Duodenal mucosa (tissue), 2 donors: Measurements from ENCODE around the gene ILK.

Experiments
- H3K27ac ChIP-seq: one replicate; pipeline ENCODE4 v1.7.0; 2013; ENCODE audit warnings: low read depth, low read length
- H3K27me3 ChIP-seq, 2 donors: one replicate each; pipeline ENCODE4 v1.7.0; 2013; ENCODE audit warnings: low read length in 2 of 2, control low read depth in 1 of 2; ENCODE audit not compliant: insufficient read depth in 2 of 2, control insufficient read depth in 1 of 2
- H3K36me3 ChIP-seq, 2 donors: one replicate each; pipeline ENCODE4 v1.7.0; 2013; ENCODE audit warnings: low read length in 2 of 2, control low read depth in 1 of 2; ENCODE audit not compliant: insufficient read depth in 2 of 2, control insufficient read depth in 1 of 2
- H3K4me1 ChIP-seq, 2 donors: one replicate each; pipeline ENCODE4 v1.7.0; 2013; ENCODE audit warnings: low read length in 2 of 2, control low read depth in 1 of 2; ENCODE audit not compliant: insufficient read depth in 2 of 2, control insufficient read depth in 1 of 2
- H3K4me3 ChIP-seq, 2 donors: one replicate each; pipeline ENCODE4 v1.7.0; 2013; ENCODE audit warnings: low read length in 2 of 2, low read depth in 1 of 2
- H3K9ac ChIP-seq, 2 donors: one replicate each; pipeline ENCODE4 v1.7.0; 2013; ENCODE audit warnings: low read length in 2 of 2, low read depth in 1 of 2
- H3K9me3 ChIP-seq, 2 donors: one replicate each; pipeline ENCODE4 v1.7.0; 2013; ENCODE audit warnings: low read length in 2 of 2, control low read depth in 1 of 2; ENCODE audit not compliant: control insufficient read depth in 1 of 2

Gene ILK

DNA sequence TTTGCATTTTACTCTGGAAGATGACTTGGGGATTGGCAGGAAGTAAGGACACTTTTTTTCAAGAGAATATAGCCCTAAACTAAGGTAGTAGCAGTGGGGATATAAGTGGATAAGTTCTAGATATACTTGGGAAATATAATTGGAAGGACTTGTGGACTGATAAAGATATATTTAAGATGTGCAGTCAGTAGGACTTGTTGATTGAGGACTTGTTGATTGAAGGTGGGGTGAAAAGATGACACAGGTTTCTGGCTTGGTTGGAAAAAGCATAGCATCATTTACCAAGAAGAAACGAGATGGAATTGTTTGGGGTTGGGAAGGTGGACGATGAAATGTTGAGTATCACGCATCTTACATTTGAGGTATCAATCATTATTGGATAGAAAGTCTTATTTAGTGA is 9.9 kb downstream of the ILK start:
- peaks cover 47 to 59% of the 10 kb centered on the region in 2 donors for H3K36me3 ChIP-seq
- H3K9me3 ChIP-seq, result no peaks in the 10 kb centered on the region
- H3K27ac ChIP-seq, result peak overlapping the region; percentile 99
- H3K4me3 ChIP-seq, result peak overlapping the region in 1 of 2 donors; percentile 88
- H3K27me3 ChIP-seq, result no peaks in the 10 kb centered on the region
- peaks cover 35 to 44% of the 10 kb centered on the region in 2 donors for H3K4me1 ChIP-seq
- H3K9ac ChIP-seq, result peak overlapping the region in 1 of 2 donors; percentile 98

DNA sequence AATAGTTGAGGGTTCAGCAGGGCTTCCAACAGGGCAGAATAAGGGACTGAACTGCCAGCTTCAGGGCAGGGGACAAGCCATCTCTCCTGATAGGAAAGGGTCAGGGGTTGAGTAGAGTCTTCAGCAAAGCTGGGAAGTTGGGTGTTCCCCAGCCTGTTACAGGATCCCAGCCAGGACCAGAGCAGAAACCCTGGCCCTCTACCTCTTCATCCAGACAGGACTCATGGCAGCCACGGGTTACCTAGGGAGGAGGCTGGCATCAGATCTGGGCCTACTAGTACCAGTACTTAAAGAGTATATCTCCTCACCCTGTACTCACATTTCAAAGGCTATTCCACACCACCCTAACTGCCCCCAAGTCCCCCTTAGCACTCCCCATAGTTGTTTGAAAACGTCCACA is 10.9 kb downstream of the ILK start:
- Histone ChIP-seq H3K36me3 (peaks cover 38 to 49% of the 10 kb centered on the region in 2 donors), H3K4me1 (peaks cover 35 to 42% of the 10 kb centered on the region in 2 donors), H3K9me3 (no peaks in the 10 kb centered on the region), H3K27me3 (no peaks in the 10 kb centered on the region), H3K4me3 (no peak overlapping the region), H3K27ac (no peak overlapping the region), H3K9ac (no peak overlapping the region)

DNA sequence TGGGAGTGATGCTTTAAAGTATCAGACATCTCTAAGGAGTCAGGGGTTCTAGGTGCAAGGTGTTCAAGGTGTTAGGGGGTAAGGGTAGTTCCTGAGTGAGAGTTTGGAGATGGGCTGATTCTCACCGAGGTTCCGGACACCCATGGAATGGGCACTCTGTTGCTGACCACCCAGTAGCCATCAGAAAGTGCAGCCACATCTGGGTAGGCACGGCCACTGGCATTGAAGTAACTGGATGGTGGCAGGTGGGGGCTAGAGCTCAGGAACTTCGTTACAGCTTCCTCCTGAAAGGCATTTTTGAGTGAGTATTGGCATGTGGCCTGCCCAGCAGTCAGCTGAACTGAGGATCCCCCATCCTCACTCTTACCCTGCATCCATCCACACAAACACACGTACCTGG is 11.5 kb downstream of the ILK start:
- Histone ChIP-seq H3K9me3 (no peaks in the 10 kb centered on the region), H3K36me3 (peaks cover 32 to 43% of the 10 kb centered on the region in 2 donors), H3K4me1 (peaks cover 38 to 42% of the 10 kb centered on the region in 2 donors), H3K9ac (no peak overlapping the region), H3K4me3 (no peak overlapping the region), H3K27me3 (no peaks in the 10 kb centered on the region), H3K27ac (no peak overlapping the region)

DNA sequence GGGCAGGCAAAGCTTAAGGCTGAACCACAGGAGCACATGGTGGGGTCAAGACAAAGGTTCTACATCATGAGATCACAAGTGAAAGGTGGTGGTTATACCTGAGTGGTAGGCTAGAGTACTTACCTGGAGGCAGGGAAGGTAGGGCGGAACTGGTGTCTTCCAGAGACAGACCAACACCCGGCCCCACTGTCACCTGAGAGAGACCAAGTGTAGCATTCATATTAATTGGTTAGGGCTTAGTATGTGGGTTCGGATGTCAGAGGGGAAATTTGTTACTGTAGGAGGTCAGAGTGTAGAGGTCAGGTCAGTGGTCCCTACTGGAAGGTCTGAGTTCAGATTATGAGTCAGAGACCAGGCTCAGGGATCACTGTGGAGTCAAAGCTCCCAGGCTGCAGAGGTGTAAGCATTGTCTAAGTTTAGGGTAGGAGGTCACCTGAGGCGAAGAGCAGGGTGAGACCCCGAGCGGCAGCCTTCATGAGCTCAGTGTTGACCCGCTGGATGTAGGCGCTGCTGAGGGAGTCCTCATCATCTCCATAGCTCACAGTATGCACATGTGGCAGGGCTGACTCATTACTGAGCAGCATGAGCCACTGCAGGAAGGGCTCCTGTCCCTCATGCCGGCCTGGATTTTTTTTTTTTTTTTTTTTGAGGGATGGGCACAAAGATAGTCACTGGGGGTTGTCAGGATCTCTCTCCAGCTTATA is 12.5 kb downstream of the ILK start:
- H3K4me3 ChIP-seq, result no peak overlapping the region
- H3K4me1 ChIP-seq, result peaks cover 33 to 35% of the 10 kb centered on the region in 2 donors
- H3K27me3 ChIP-seq, result no peaks in the 10 kb centered on the region
- no peak overlapping the region for H3K27ac ChIP-seq
- peaks cover 23 to 34% of the 10 kb centered on the region in 2 donors for H3K36me3 ChIP-seq
- no peaks in the 10 kb centered on the region for H3K9me3 ChIP-seq
- no peak overlapping the region for H3K9ac ChIP-seq

DNA sequence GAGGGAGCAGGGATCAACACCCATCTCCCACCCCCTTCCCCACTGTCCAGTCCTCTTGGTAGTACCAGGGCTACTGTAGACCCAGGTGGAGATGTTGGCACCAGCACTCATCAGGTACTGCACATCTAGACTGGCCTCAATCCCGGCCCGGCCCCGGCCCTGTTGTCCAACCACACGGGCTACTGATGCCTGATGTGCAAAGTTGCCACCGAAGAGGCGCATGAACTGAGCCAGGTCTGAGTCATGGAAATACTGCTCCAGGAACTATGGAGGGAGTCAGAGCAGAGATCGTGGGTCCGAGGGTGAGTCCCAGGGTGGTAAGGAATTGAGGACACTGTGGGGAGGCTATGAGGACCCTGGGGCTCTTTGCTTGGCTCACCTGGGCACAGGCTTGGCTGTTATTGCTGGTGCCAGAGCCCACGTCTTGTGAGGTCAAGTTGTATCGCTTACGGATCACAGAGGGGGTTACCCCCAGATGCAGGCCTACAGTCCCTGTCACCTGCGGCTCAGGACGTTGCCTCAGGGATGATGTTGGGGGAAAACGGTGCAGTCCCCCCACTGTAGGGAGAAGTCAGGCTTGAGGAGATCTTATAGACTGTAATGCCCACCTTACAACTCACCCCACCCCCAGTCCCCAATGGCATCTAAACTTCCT is 13.1 kb downstream of the ILK start:
- no peak overlapping the region for H3K27ac ChIP-seq
- H3K27me3 ChIP-seq, result no peaks in the 10 kb centered on the region
- H3K4me3 ChIP-seq, result no peak overlapping the region
- no peak overlapping the region for H3K9ac ChIP-seq
- H3K4me1 ChIP-seq, result peaks cover 28 to 29% of the 10 kb centered on the region in 2 donors
- H3K9me3 ChIP-seq, result no peaks in the 10 kb centered on the region
- H3K36me3 ChIP-seq, result peaks cover 20 to 30% of the 10 kb centered on the region in 2 donors

DNA sequence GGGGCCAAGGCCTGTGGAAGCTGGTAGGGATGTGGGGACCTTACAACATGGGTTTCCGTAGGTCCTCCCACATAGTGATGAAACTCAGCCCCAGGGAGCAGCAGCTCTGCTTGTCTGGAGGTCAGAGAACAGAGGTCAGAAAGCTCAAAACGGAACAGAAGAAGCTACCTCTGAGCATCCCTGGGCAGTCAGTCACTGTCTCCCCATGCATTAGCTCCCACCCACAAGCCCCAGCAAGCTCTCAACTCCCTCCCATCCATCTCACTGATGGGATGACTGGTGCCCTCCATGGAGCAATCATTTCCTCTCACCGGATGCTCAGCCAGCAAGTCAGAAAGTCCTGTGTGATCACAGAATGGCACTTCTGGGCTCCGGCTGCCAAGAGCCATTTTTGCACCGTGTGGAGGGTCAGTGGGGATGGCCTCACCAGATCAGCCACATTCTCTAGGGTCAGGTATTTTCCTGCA is 13.8 kb downstream of the ILK start:
- Histone ChIP-seq H3K9me3 (no peaks in the 10 kb centered on the region), H3K9ac (peak overlapping the region in 1 of 2 donors; percentile 20), H3K4me1 (peaks cover 27 to 29% of the 10 kb centered on the region in 2 donors), H3K27ac (no peak overlapping the region), H3K36me3 (peaks cover 20 to 30% of the 10 kb centered on the region in 2 donors), H3K4me3 (peak overlapping the region; percentile 94 to 96), H3K27me3 (no peaks in the 10 kb centered on the region)

DNA sequence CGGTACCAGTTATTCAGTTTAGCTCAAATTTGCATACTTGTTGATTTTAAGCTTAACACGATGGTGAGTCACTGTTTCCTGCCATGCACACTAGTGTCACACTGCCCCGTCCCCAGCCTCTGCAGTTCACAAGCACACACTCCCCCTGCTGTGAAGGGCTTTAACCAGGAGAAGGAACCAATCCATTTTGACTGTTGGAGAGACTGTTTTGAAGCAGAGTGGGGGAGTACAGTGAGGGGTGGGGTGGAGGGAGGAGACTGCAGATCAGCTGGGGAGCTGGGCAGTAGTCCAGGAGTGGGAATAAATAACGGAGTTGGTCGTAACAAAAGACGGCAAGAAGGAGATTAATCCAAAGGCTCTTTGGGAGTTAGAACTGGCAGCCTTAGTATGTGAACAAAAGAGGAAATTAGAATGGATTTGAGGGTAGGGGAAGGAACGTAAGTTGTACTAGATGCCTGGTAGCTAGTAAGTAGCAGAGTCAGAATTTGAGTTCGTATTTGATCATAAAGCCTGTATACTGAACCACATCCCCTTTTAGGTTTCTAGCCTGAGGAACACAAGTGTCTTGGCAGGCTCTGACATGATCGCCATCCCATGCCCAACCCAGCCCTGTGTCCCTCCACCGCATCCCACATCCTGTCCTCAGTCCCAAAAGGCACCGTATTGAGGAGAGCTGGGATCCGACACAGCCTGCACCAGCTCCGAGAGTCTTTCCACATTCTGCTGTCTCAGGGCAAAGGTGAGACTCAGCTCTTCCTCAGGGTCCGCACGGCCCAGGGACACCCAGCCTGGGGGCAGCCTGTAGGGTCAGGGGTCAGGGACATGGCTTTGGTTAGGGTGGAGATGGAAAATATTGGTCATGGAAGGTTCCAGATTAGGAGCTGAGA is 14.8 kb downstream of the ILK start:
- peaks cover 20 to 30% of the 10 kb centered on the region in 2 donors for H3K36me3 ChIP-seq
- peaks cover 17 to 20% of the 10 kb centered on the region in 2 donors for H3K4me1 ChIP-seq
- peak overlapping the region; percentile 91 to 95 for H3K9ac ChIP-seq
- H3K4me3 ChIP-seq, result peak overlapping the region; percentile 94 to 96
- no peaks in the 10 kb centered on the region for H3K27me3 ChIP-seq
- H3K27ac ChIP-seq, result peak overlapping the region; percentile 63
- no peaks in the 10 kb centered on the region for H3K9me3 ChIP-seq

DNA sequence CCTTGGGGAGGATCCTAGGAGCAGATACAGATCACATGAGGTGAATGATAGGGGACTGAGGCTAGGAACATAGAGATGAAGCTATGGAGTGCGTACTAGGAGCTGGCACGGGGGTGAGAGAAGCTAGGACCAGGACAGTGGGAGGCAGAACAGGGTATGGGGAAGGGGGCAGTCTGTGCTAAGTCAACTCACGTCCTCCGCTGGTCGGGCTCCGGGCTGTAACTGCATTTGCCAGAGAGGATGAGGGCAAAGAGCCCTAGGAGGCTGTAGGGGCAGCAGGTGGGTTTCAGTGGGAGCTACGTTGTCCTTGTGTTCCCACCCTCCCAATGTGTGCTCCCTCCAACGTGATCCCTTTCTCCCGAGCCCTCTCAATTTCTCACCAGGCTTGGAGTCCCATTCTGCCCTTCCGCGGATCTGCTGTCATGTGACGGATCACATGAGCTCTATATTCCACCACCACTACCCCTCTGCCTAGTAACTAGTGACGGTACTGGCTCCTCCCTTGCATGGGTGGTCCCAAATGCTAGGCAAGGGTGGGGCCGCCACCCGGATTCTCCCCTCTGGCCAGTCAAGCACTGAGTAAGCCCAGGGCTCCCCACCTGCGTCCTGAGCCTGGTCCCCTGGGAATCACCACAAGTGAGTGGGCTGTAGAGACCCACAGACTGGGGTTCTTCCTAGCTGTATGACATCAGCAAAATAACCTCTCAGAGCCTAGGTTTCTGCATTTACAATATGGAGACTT is 15.6 kb downstream of the ILK start, which contains the start of gene TPP1:
Gene TPP1 (minus strand): TSS at position 419 of the 742 bp plus-strand sequence. CDS start 22 bp downstream, at position 397.
- H3K27ac ChIP-seq, result peak within 1 kb of the TSS; percentile 63
- peaks cover 16 to 32% of the 10 kb centered on the region in 2 donors for H3K36me3 ChIP-seq
- peaks cover 16 to 17% of the 10 kb centered on the region in 2 donors for H3K4me1 ChIP-seq
- H3K4me3 ChIP-seq, result peak within 1 kb of the TSS; percentile 94 to 96
- no peaks in the 10 kb centered on the region for H3K27me3 ChIP-seq
- no peaks in the 10 kb centered on the region for H3K9me3 ChIP-seq
- peak within 1 kb of the TSS; percentile 91 to 95 for H3K9ac ChIP-seq

DNA sequence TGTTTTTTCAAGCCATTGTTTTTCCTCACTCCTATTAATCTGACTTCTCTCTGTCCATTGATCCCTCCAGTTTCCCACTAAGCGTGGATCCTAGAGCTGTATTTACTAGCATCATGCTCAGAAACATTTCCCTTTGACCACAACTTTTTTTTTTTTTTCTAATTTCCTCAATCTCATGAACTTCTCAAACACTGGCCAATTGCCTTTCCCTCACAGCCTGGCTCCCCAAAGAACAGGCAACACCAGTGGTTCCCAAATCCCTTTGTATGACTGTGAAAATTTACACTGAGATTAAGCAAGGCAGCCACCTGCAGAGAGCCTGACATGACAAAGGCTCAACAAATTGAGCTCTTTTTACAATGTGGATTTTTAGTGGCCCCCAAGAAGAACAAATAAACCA is 17.1 kb downstream of the ILK start:
- Histone ChIP-seq H3K27me3 (no peaks in the 10 kb centered on the region), H3K27ac (no peak overlapping the region), H3K9me3 (no peaks in the 10 kb centered on the region), H3K4me1 (peaks cover 16 to 17% of the 10 kb centered on the region in 2 donors), H3K4me3 (no peak overlapping the region), H3K9ac (no peak overlapping the region), H3K36me3 (peaks cover 9 to 26% of the 10 kb centered on the region in 2 donors)
